ENCODE measurements around the gene APLN.

APLN gene

DNA sequence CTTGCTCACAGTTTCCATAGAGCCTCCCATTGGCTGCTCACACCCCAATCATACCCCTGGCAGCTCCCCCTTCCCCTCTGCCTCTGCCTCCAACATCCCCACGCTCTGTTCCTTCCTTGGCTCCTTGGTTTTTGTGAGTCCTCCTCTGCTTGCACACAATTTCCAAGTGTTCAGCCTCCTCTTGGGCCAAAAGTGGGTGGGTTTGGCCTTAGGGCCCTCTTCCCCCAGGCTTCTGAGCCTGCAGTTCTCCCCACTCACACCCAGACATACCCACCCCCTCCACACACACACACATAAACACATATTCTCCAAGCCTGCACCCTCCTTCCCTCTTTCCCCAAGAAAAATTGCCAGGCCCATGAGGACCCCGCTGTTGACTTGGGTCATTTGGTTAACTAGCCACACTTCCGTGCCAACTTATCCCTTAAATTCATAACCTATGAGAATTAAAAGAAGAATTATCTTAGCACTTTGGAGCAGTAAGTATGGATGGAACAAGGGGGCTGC is 4.5 kb downstream of the APLN start:
- H3K4me1 ChIP-seq: peaks cover 0 to 13% (median 11%) of the 10 kb centered on the region in 4 donors
- H3K27me3 ChIP-seq: no peaks in the 10 kb centered on the region
- TF ChIP-seq CTCF (IDR thresholded peaks at IDR 0.05): no peak
- H3K9me3 ChIP-seq: no peaks in the 10 kb centered on the region
- intact Hi-C loops (cut with DNase I; ENCODE audit: low total_unique reads): no loop called here
- H3K36me3 ChIP-seq: no peaks in the 10 kb centered on the region
- no peak overlapping the region for H3K4me3 ChIP-seq
- DNase-seq: no peak
- no peak overlapping the region for H3K27ac ChIP-seq

DNA sequence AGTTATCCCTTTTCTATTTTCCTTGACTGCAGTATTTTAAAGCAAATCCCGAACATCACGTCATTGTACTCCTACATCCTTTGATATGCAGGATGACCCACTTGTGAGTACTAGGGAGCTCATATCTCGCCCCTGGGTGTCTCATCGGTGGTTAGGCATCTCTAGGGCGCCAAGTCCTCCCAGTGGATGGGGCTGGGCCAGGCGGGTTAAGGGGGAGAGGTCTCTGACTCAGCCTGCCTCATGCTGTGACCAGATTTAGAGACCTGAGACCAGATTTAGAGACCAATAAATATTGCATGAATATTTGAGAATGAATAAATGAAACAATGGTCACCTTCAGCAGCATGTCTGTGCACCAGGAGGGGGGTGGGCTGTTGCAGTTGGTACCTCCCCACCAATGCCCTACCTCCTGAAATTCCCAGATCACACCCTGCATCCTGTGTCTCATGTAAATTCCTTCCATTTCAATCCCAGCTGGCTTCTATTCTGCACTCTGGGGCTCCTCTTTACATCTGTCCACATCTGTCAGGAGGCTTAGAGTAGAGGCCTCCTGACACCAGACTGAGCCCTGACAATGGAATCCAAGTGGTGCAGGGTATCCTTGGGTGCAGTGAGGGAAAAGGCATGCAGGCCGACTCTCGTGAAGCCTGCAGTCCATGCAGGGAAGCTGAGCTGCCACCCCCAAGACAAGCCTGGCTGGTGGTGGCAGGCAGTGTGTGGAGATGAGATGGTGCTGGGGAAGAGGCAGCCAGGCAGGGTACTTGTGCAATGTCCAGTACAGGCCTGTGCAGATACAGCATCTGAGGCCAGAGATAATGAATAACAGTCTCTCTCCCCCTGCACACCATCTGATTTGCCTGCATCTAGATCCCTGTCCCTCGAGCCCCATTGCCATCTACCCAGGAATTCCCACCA is 5.2 kb downstream of the APLN start:
- DNase-seq: no peak
- H3K4me1 ChIP-seq: peaks cover 0 to 12% (median 8%) of the 10 kb centered on the region in 4 donors
- intact Hi-C loops (cut with DNase I; ENCODE audit: low total_unique reads): no loop called here

DNA sequence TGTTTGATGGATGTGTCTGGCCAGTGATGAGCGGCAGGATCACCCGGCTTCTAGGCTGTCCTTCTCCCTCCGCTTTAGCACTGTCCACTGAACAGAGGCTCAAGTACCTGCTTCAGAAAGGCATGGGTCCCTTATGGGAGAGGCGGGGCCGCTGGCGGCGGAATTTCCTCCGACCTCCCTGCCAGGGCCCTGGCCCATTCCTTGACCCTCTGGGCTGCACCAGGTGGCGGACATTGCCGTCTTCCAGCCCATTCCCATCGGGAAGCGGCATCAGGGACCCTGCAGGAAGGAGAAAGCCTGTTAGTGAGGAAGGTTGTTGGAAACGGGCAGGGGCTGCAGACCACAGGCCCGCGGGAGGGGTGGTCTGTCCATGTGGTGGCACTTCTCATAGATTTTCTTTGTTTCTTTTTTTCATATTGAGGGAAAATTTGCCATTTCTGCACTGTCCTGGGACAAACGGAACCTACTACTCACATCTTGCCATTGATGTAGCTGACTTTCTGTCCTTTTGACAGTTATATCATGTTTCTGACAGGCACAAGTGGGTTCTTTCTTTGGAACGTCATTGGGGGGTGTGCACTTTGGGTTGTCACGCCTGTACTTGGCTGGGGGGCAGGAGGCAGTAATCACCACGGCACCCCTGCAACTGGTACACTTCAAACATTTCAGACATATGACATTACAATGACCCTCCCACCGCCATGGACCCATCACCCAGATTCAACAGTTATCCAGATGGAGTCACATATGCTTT is 6.1 kb downstream of the APLN start:
- DNase-seq: no peak
- Histone ChIP-seq H3K27ac (no peak overlapping the region), H3K27me3 (no peaks in the 10 kb centered on the region), H3K4me3 (no peak overlapping the region), H3K4me1 (peaks cover 0 to 8% (median 3%) of the 10 kb centered on the region in 4 donors), H3K36me3 (no peaks in the 10 kb centered on the region), H3K9me3 (no peaks in the 10 kb centered on the region)
- no peak for TF ChIP-seq CTCF (IDR thresholded peaks at IDR 0.05)
- intact Hi-C loops (cut with DNase I; ENCODE audit: low total_unique reads): no loop called here

More for the DNA sequence above, 5.2 kb downstream of the APLN start:
- Histone ChIP-seq H3K27me3 (no peaks in the 10 kb centered on the region), H3K27ac (no peak overlapping the region), H3K36me3 (no peaks in the 10 kb centered on the region), H3K4me3 (no peak overlapping the region), H3K9me3 (no peaks in the 10 kb centered on the region)
- no peak for TF ChIP-seq CTCF (IDR thresholded peaks at IDR 0.05)

- intact Hi-C loops (cut with DNase I; ENCODE audit: low total_unique reads): no loop called here
- H3K4me3 ChIP-seq: no peak overlapping the region
- no peak for DNase-seq
These were observed 7.0 kb downstream of the APLN start for GRCh38 chrX:129647418-129648410.

More at GRCh38 chrX:129647418-129648410, 7.0 kb downstream of the APLN start:
- Histone ChIP-seq H3K36me3 (no peaks in the 10 kb centered on the region), H3K27me3 (no peaks in the 10 kb centered on the region), H3K27ac (no peak overlapping the region), H3K9me3 (no peaks in the 10 kb centered on the region), H3K4me1 (no peaks in the 10 kb centered on the region)
- TF ChIP-seq CTCF (IDR thresholded peaks at IDR 0.05): no peak
